RKO (cell line): ENCODE data around the gene MAP3K5.

Experiments
- DNase-seq: peaks from one replicate; pipeline ENCODE4 v3.0.0-alpha.2; 2016; ENCODE audit warnings: low spot score

MAP3K5 gene

GRCh38 chr6:136514591-136514990 is 277.7 kb downstream of the MAP3K5 start:
- no peak for DNase-seq

GRCh38 chr6:136511926-136512325 is 280.4 kb downstream of the MAP3K5 start:
- DNase-seq, result no peak

GRCh38 chr6:136511397-136511796 is 280.9 kb downstream of the MAP3K5 start:
- DNase-seq, result no peak

GRCh38 chr6:136510782-136511181 is 281.5 kb downstream of the MAP3K5 start:
- DNase-seq, result no peak

GRCh38 chr6:136510299-136510698 is 282.0 kb downstream of the MAP3K5 start:
- no peak for DNase-seq

GRCh38 chr6:136508725-136509392 is 283.4 kb downstream of the MAP3K5 start:
- DNase-seq, result no peak
